ENCODE data around the gene SVIL. TPM values are rescaled to one million over a fixed set of nuclear protein-coding genes. Genes with fewer than 3 reads are reported as not detected.

The SVIL gene
- total and polyA plus RNA-seq, 2 of the 13 experiments (the other 11 are each of a cell fraction or from before 2014, with no cell fraction given) = 3.9 to 12.1 TPM

GRCh38 chr10:29635711-29636144 is 957 bp upstream of the SVIL start (continued):
- TF ChIP-seq, protein P1, sequence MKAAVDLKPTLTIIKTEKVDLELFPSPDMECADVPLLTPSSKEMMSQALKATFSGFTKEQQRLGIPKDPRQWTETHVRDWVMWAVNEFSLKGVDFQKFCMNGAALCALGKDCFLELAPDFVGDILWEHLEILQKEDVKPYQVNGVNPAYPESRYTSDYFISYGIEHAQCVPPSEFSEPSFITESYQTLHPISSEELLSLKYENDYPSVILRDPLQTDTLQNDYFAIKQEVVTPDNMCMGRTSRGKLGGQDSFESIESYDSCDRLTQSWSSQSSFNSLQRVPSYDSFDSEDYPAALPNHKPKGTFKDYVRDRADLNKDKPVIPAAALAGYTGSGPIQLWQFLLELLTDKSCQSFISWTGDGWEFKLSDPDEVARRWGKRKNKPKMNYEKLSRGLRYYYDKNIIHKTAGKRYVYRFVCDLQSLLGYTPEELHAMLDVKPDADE (CRISPR knock-in tag; IDR thresholded peaks at IDR 0.05) = no peak
- TF ChIP-seq JUNB (CRISPR knock-in tag; IDR thresholded peaks at IDR 0.05; ENCODE audit: borderline replicate concordance) = no peak
- no peak for TF ChIP-seq ZNF816 (CRISPR knock-in tag; IDR thresholded peaks at IDR 0.05; ENCODE audit: borderline replicate concordance)
- TF ChIP-seq SYNCRIP (IDR thresholded peaks at IDR 0.05; ENCODE audit: insufficient read depth, low read depth, low read length) = no peak
- TF ChIP-seq ZNF230 (CRISPR knock-in tag; IDR thresholded peaks at IDR 0.05) = no peak
- TF ChIP-seq NR2F2 (IDR thresholded peaks at IDR 0.05; ENCODE audit: borderline replicate concordance, low read depth) = no peak
- TF ChIP-seq ZSCAN21 (CRISPR knock-in tag; IDR thresholded peaks at IDR 0.05; ENCODE audit: borderline replicate concordance) = no peak
- TF ChIP-seq, protein P2, sequence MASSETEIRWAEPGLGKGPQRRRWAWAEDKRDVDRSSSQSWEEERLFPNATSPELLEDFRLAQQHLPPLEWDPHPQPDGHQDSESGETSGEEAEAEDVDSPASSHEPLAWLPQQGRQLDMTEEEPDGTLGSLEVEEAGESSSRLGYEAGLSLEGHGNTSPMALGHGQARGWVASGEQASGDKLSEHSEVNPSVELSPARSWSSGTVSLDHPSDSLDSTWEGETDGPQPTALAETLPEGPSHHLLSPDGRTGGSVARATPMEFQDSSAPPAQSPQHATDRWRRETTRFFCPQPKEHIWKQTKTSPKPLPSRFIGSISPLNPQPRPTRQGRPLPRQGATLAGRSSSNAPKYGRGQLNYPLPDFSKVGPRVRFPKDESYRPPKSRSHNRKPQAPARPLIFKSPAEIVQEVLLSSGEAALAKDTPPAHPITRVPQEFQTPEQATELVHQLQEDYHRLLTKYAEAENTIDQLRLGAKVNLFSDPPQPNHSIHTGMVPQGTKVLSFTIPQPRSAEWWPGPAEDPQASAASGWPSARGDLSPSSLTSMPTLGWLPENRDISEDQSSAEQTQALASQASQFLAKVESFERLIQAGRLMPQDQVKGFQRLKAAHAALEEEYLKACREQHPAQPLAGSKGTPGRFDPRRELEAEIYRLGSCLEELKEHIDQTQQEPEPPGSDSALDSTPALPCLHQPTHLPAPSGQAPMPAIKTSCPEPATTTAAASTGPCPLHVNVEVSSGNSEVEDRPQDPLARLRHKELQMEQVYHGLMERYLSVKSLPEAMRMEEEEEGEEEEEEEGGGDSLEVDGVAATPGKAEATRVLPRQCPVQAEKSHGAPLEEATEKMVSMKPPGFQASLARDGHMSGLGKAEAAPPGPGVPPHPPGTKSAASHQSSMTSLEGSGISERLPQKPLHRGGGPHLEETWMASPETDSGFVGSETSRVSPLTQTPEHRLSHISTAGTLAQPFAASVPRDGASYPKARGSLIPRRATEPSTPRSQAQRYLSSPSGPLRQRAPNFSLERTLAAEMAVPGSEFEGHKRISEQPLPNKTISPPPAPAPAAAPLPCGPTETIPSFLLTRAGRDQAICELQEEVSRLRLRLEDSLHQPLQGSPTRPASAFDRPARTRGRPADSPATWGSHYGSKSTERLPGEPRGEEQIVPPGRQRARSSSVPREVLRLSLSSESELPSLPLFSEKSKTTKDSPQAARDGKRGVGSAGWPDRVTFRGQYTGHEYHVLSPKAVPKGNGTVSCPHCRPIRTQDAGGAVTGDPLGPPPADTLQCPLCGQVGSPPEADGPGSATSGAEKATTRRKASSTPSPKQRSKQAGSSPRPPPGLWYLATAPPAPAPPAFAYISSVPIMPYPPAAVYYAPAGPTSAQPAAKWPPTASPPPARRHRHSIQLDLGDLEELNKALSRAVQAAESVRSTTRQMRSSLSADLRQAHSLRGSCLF (CRISPR knock-in tag; IDR thresholded peaks at IDR 0.05; ENCODE audit: borderline replicate concordance) = no peak
- no peak for TF ChIP-seq U2AF2 (IDR thresholded peaks at IDR 0.05; ENCODE audit: low read depth, low read length)
- TF ChIP-seq, protein P3, sequence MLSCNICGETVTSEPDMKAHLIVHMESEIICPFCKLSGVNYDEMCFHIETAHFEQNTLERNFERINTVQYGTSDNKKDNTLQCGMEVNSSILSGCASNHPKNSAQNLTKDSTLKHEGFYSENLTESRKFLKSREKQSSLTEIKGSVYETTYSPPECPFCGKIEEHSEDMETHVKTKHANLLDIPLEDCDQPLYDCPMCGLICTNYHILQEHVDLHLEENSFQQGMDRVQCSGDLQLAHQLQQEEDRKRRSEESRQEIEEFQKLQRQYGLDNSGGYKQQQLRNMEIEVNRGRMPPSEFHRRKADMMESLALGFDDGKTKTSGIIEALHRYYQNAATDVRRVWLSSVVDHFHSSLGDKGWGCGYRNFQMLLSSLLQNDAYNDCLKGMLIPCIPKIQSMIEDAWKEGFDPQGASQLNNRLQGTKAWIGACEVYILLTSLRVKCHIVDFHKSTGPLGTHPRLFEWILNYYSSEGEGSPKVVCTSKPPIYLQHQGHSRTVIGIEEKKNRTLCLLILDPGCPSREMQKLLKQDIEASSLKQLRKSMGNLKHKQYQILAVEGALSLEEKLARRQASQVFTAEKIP (CRISPR knock-in tag; IDR thresholded peaks at IDR 0.05; ENCODE audit: borderline replicate concordance) = no peak
- no peak for TF ChIP-seq FOXK2 (IDR thresholded peaks at IDR 0.05)
- peak; percentile 63 for TF ChIP-seq ZFX (CRISPR knock-in tag; IDR thresholded peaks at IDR 0.05; ENCODE audit: low read depth)
- no peak for TF ChIP-seq ZNF777 (CRISPR knock-in tag; IDR thresholded peaks at IDR 0.05)
- TF ChIP-seq, protein P4, sequence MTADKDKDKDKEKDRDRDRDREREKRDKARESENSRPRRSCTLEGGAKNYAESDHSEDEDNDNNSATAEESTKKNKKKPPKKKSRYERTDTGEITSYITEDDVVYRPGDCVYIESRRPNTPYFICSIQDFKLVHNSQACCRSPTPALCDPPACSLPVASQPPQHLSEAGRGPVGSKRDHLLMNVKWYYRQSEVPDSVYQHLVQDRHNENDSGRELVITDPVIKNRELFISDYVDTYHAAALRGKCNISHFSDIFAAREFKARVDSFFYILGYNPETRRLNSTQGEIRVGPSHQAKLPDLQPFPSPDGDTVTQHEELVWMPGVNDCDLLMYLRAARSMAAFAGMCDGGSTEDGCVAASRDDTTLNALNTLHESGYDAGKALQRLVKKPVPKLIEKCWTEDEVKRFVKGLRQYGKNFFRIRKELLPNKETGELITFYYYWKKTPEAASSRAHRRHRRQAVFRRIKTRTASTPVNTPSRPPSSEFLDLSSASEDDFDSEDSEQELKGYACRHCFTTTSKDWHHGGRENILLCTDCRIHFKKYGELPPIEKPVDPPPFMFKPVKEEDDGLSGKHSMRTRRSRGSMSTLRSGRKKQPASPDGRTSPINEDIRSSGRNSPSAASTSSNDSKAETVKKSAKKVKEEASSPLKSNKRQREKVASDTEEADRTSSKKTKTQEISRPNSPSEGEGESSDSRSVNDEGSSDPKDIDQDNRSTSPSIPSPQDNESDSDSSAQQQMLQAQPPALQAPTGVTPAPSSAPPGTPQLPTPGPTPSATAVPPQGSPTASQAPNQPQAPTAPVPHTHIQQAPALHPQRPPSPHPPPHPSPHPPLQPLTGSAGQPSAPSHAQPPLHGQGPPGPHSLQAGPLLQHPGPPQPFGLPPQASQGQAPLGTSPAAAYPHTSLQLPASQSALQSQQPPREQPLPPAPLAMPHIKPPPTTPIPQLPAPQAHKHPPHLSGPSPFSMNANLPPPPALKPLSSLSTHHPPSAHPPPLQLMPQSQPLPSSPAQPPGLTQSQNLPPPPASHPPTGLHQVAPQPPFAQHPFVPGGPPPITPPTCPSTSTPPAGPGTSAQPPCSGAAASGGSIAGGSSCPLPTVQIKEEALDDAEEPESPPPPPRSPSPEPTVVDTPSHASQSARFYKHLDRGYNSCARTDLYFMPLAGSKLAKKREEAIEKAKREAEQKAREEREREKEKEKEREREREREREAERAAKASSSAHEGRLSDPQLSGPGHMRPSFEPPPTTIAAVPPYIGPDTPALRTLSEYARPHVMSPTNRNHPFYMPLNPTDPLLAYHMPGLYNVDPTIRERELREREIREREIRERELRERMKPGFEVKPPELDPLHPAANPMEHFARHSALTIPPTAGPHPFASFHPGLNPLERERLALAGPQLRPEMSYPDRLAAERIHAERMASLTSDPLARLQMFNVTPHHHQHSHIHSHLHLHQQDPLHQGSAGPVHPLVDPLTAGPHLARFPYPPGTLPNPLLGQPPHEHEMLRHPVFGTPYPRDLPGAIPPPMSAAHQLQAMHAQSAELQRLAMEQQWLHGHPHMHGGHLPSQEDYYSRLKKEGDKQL (CRISPR knock-in tag; IDR thresholded peaks at IDR 0.05; ENCODE audit: low read depth) = no peak
- no peak for TF ChIP-seq CBX2 (IDR thresholded peaks at IDR 0.05; ENCODE audit: low read depth, low read length)
- no peak for TF ChIP-seq CBX2 (CRISPR knock-in tag; IDR thresholded peaks at IDR 0.05; ENCODE audit: low read depth)
- TF ChIP-seq ZNF775 (CRISPR knock-in tag; IDR thresholded peaks at IDR 0.05; ENCODE audit: borderline replicate concordance) = no peak
